HG02840 (cell line): ENCODE results near the gene TRIM31.

Experiments used
- ATAC-seq: cut with Tn5 transposase; IDR thresholded peaks from one replicate; pipeline ENCODE4 v1.9.1; 2021; ENCODE audit warnings: mild to moderate bottlenecking, moderate library complexity, moderate number of reproducible peaks; ENCODE audit not compliant: unreplicated experiment, low FRiP score

The TRIM31 gene

DNA sequence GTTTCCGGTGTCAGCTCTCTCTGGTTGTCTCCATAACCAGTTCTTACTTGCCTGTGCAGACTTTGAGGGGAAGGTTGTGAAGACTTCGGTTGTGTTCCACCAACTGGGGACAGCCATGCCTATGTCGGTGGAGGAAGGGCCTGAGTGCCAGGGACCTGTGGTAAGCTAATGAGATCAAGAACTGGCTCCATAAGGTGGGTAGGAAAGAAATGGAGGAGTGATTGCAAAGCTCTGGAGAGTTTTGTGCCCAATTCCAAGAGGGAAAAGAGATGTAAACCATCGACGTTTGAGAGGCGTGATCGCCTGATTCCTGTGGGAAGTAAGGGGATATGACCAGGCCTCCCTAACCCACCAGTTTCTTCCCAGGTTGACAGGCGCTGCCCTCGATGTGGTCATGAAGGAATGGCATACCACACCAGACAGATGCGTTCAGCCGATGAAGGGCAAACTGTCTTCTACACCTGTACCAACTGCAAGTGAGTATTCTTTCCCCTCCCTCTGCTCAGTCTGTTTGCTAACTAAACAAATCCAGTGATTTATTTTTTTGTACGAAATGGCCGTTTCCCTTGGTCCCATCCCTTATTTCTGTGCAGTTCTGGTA, 50.9 kb downstream of the TRIM31 start:
- ATAC-seq, result no peak

DNA sequence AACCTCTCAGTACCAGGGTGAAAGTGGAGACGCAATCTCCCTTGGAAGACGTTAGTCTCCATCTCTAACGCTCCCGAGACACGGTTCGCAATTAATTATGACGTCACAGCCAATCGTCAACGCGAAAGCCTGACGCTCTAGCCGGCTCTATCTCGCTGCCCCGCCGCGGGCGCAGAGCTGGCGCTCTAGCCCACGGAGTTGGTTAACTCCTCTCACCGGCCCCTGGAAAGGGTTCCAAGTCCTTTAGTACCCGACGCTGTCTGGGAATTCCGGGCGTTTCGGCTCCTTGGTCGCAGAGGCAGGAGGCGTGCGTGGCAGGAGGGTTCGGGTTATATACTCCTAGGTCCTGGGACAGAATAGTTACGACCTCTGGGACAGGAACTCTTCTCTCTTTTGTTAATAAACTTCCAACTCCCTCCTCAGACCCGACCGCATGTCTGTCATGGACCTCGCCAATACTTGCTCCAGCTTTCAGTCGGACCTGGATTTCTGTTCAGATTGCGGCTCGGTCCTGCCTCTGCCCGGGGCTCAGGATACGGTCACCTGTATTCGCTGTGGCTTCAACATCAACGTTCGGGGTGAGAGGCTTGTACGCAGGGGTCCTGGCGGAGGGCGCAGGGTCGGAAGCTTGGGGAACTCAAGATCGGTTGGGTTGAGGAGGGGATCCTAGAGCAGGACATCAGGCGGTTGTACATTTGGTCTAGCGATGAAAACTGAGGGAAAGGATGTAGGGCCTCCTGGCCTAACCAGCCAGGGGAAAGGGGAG, 51.6 kb downstream of the TRIM31 start, which contains the start of gene POLR1H:
TSS of gene POLR1H (plus strand) at position 174 of the 766 bp plus-strand sequence. CDS start at position 434, 260 bp downstream.
- ATAC-seq, result peak; percentile 82

DNA sequence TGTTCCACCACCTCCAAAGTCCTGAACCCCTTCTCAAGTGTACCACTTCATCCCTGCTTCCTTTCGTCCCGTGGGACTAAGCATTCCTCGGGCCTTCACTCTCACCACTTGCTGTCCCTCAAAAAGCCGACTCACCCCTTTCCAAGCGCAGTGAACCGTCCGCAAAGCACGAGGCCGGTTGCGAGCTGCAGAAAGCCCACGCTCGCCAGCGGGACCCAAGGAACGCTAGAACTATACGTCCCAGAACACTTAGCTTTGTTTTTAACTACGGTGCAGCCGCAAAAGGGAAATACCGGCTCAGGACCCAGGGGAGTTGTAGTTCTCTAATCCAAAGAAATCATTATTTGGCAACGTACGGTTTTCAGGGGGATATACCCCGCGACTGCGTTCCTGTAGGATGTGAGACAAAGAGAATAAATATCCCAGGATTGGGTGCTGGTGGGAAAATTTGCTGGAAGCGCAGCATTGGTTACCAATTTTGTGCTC, 52.2 kb downstream of the TRIM31 start:
- peak; percentile 21 for ATAC-seq

DNA sequence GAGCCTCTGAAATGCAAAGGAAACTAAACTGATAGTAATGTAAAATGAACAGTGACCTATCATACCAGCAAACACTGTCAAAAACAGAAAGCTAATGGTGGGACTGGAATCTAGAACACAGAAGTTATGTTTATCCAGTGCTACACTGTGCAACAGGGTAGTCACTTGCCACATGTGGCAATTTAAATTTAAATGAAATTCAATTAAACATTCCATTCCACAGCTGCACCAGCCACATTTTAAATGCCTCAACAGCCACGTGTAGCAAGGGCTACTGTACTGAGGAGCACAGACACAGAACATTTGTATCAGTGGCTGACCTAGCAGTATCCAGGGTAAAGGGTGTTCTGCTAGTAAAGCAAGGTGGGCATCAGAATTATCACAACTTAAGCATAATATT, 57.4 kb downstream of the TRIM31 start:
- no peak for ATAC-seq

DNA sequence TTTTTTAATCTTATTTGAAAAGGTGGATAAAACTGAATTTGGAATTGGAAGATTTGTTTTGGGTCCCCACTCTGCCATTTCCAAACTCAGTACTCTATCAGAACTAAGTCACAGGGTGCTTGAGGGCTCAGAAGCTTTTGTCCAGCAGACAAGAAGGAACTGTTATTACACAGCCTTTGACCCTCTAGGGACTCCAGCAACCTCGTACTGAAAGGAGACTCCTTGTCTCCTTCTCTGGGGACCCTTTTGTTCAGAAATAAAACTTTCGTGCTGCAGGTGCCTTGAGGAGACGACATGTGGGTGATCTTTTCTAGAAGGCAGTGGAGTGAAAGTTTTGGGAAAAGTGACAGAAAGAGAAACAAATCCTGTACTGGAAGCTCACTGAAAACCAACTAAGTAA, 59.2 kb downstream of the TRIM31 start:
- ATAC-seq, result no peak
